OCI-LY1 (cell line): Measurements from ENCODE around the gene KIF11.
A peak's percentile ranks its signal among the peaks of the same experiment; 100 is the strongest.

Experiments
- H2AFZ ChIP-seq: fragments of 200-600 bp; sonication (generic), shearing (Covaris generic); 2 replicates; pipeline ENCODE4 v1.6.0; 2014; ENCODE audit warnings: antibody characterized with exemption, mild to moderate bottlenecking, low read length
- H3F3A ChIP-seq: fragments of 200-600 bp; sonication (generic), shearing (Covaris generic); 2 replicates; pipeline ENCODE4 v1.6.0; 2014; ENCODE audit warnings: mild to moderate bottlenecking, antibody characterized with exemption, low read length, moderate library complexity; ENCODE audit not compliant: insufficient read depth
- H3K27ac ChIP-seq: fragments of 200-600 bp; sonication (generic); 2 replicates; pipeline ENCODE4 v1.5.1; 2014; ENCODE audit warnings: low read length, mixed run types, mild to moderate bottlenecking, low read depth; ENCODE audit not compliant: poor library complexity, severe bottlenecking
- H3K27me3 ChIP-seq: fragments of 200-600 bp; sonication (generic); 2 replicates; pipeline ENCODE4 v1.6.0; 2014; ENCODE audit warnings: antibody characterized with exemption, mild to moderate bottlenecking, low read length, moderate library complexity; ENCODE audit not compliant: insufficient read depth
- H3K36me3 ChIP-seq: fragments of 200-600 bp; sonication (generic); 2 replicates; pipeline ENCODE4 v1.6.1; 2014; ENCODE audit warnings: mild to moderate bottlenecking, antibody characterized with exemption, low read length, moderate library complexity, mixed read lengths; ENCODE audit not compliant: insufficient read depth
- H3K4me1 ChIP-seq: fragments of 200-600 bp; sonication (generic); 2 replicates; pipeline ENCODE4 v1.5.1; 2014; ENCODE audit warnings: mild to moderate bottlenecking, low read length, moderate library complexity; ENCODE audit not compliant: insufficient read depth, severe bottlenecking
- H3K4me2 ChIP-seq: fragments of 200-600 bp; sonication (generic), shearing (Covaris generic); 2 replicates; pipeline ENCODE4 v1.6.1; 2014; ENCODE audit warnings: low read length
- H3K4me3 ChIP-seq: fragments of 200-600 bp; sonication (generic); 2 replicates; pipeline ENCODE4 v1.5.1; 2014; ENCODE audit warnings: low read length, low read depth, mild to moderate bottlenecking, mixed read lengths; ENCODE audit not compliant: poor library complexity, severe bottlenecking
- H3K79me2 ChIP-seq: fragments of 200-600 bp; shearing (Covaris generic); 2 replicates; pipeline ENCODE4 v1.6.1; 2016; ENCODE audit warnings: mixed run types, low read length, mixed read lengths; ENCODE audit not compliant: insufficient read depth
- H3K9ac ChIP-seq: fragments of 200-600 bp; sonication (generic), shearing (Covaris generic); 2 replicates; pipeline ENCODE4 v1.6.1; 2014; ENCODE audit warnings: mild to moderate bottlenecking, low read length, mixed read lengths
- H3K9me2 ChIP-seq: fragments of 200-600 bp; sonication (generic), shearing (Covaris generic); 2 replicates; pipeline ENCODE4 v1.6.1; 2014; ENCODE audit warnings: low read depth, mild to moderate bottlenecking, low read length, mixed read lengths
- H3K9me3 ChIP-seq: fragments of 200-600 bp; shearing (Covaris generic); 2 replicates; pipeline ENCODE4 v1.6.1; 2014; ENCODE audit warnings: low read length, mixed read lengths
- H4K20me1 ChIP-seq: fragments of 200-600 bp; sonication (generic), shearing (Covaris generic); 2 replicates; pipeline ENCODE4 v1.6.0; 2016; ENCODE audit warnings: mild to moderate bottlenecking, low read length; ENCODE audit not compliant: insufficient read depth
- CTCF ChIP-seq: fragments of 200-600 bp; sonication (generic), shearing (Covaris generic); IDR thresholded peaks from 2 replicates; pipeline ENCODE4 v1.5.1; 2017; ENCODE audit warnings: mild to moderate bottlenecking, antibody characterized with exemption, low read length, moderate library complexity, mixed read lengths
- EZH2 ChIP-seq: fragments of 200-600 bp; sonication (generic), shearing (Covaris generic); IDR thresholded peaks from 2 replicates; pipeline ENCODE4 v1.8.0; 2017; ENCODE audit warnings: borderline replicate concordance, mixed run types, mild to moderate bottlenecking, antibody characterized with exemption, low read length, moderate library complexity, mixed read lengths

KIF11 gene

DNA sequence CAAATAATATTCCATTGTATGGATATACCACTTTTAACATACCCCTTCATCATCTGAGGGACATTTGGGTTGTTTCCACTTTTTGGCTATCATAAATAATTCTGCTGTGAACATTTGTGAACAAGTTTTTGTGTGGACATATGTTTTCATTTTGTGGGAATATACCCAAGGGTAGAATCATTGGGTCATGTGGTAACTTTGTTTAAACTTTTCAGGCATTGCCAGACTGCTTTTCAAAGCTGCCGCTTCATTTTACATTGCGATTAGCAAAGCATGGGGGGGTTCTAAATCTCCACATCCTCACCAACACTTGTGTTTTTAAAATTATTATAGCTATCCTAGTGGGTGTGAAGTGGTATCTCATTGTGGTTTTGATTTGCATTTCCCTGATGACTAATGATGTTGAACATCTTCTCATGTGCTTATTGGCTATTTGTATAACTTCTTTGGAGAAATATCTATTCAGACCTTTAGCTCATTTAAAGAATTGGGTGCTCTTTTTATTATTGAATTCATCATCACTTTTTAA lies 88.4 kb downstream of the KIF11 start:
- no peaks in the 10 kb centered on the region for H3K4me1 ChIP-seq
- H3K27ac ChIP-seq, result no peak overlapping the region
- TF ChIP-seq EZH2, result no peak
- TF ChIP-seq CTCF, result no peak
- no peak overlapping the region for H3K4me2 ChIP-seq
- no peaks in the 10 kb centered on the region for H4K20me1 ChIP-seq
- no peaks in the 10 kb centered on the region for H3F3A ChIP-seq
- no peak overlapping the region for H3K4me3 ChIP-seq
- no peak overlapping the region for H2AFZ ChIP-seq
- no peaks in the 10 kb centered on the region for H3K27me3 ChIP-seq
- no peaks in the 10 kb centered on the region for H3K9me2 ChIP-seq
- no peaks in the 10 kb centered on the region for H3K9me3 ChIP-seq
- no peaks in the 10 kb centered on the region for H3K36me3 ChIP-seq
- no peak overlapping the region for H3K9ac ChIP-seq
- no peaks in the 10 kb centered on the region for H3K79me2 ChIP-seq

DNA sequence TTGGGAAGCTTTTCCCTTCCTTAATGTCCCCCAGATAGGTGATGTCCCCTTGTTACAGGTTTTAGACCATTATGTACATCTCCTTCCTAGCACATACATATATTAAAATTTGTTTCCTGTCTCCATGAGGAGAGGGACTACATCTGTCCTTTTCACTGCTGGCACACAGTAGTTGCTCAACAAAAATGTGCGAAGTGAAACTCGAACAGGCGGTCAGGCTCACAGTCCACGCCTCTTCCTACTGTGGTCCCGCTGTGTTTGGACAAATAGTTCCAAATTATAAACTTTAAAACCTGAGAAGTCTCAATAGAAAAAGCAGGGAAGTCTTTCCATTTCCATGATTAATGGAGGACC lies 95.6 kb downstream of the KIF11 start:
- no peaks in the 10 kb centered on the region for H3K36me3 ChIP-seq
- H3K27me3 ChIP-seq, result no peaks in the 10 kb centered on the region
- H3K27ac ChIP-seq, result no peak overlapping the region
- peak overlapping the region; percentile 60 for H3K4me3 ChIP-seq
- H3K9me3 ChIP-seq, result no peaks in the 10 kb centered on the region
- H3K4me1 ChIP-seq, result peaks cover 25% of the 10 kb centered on the region
- H3K4me2 ChIP-seq, result peak overlapping the region; percentile 79
- no peak for TF ChIP-seq EZH2
- no peak for TF ChIP-seq CTCF
- H3K9ac ChIP-seq, result no peak overlapping the region
- no peaks in the 10 kb centered on the region for H3K9me2 ChIP-seq
- H2AFZ ChIP-seq, result no peak overlapping the region
- H3F3A ChIP-seq, result no peaks in the 10 kb centered on the region
- no peaks in the 10 kb centered on the region for H3K79me2 ChIP-seq
- H4K20me1 ChIP-seq, result no peaks in the 10 kb centered on the region

- peak overlapping the region; percentile 60 for H3K4me3 ChIP-seq
- no peak overlapping the region for H3K27ac ChIP-seq
Measured at GRCh38 chr10:92688927-92689662, 96.2 kb downstream of the KIF11 start.

More at GRCh38 chr10:92688927-92689662, 96.2 kb downstream of the KIF11 start:
- no peaks in the 10 kb centered on the region for H3K9me2 ChIP-seq
- H3K4me1 ChIP-seq, result peaks cover 25% of the 10 kb centered on the region
- no peaks in the 10 kb centered on the region for H3K79me2 ChIP-seq
- H3K36me3 ChIP-seq, result no peaks in the 10 kb centered on the region
- H3K27me3 ChIP-seq, result no peaks in the 10 kb centered on the region
- H2AFZ ChIP-seq, result no peak overlapping the region
- TF ChIP-seq EZH2 (no peak), CTCF (peak; percentile 20; the same call in 1 of the 2 replicates)
- H3K4me2 ChIP-seq, result peak overlapping the region; percentile 79
- no peaks in the 10 kb centered on the region for H3K9me3 ChIP-seq
- no peak overlapping the region; the same call in 1 of the 2 replicates for H3K9ac ChIP-seq
- H4K20me1 ChIP-seq, result no peaks in the 10 kb centered on the region
- no peaks in the 10 kb centered on the region for H3F3A ChIP-seq
